Activated T-helper 17 cell treated with anti-CD3 and anti-CD28 coated beads, Interleukin-2, amount 50 U/mL, for 72 hours (primary cell): ENCODE data around the gene C14orf180. TPM values are rescaled to one million over a fixed set of nuclear protein-coding genes. Genes with fewer than 3 reads are reported as not detected.

ENCODE experiments used
- ATAC-seq: fragments of 150-1000 bp; cut with Tn5 transposase; replicated peaks from 2 replicates; pipeline ENCODE4 v1.10.0; 2021; ENCODE audit warnings: mild to moderate bottlenecking, moderate library complexity
- H3K27ac Mint-ChIP-seq: one replicate; pipeline ENCODE4 v1.8.0; 2022; ENCODE audit warnings: mixed read lengths
- H3K27me3 Mint-ChIP-seq: one replicate; pipeline ENCODE4 v1.8.0; 2022; ENCODE audit warnings: mixed read lengths
- H3K36me3 Mint-ChIP-seq: one replicate; pipeline ENCODE4 v1.8.0; 2022; ENCODE audit warnings: low read depth, mild to moderate bottlenecking, mixed read lengths
- H3K4me1 Mint-ChIP-seq: one replicate; pipeline ENCODE4 v1.8.0; 2022; ENCODE audit warnings: mixed read lengths
- H3K4me3 Mint-ChIP-seq: one replicate; pipeline ENCODE4 v1.8.0; 2022; ENCODE audit warnings: mild to moderate bottlenecking, mixed read lengths
- H3K9me3 Mint-ChIP-seq: one replicate; pipeline ENCODE4 v1.8.0; 2022; ENCODE audit warnings: mixed read lengths
- total RNA-seq, 2 donors: library from RNA; stranded (reverse); gene quantifications; one replicate each; pipeline ENCODE4 v1.2.3, GENCODE V29; 2022

Gene C14orf180
- total RNA-seq, 2 donors from 2014 or later: not detected

DNA sequence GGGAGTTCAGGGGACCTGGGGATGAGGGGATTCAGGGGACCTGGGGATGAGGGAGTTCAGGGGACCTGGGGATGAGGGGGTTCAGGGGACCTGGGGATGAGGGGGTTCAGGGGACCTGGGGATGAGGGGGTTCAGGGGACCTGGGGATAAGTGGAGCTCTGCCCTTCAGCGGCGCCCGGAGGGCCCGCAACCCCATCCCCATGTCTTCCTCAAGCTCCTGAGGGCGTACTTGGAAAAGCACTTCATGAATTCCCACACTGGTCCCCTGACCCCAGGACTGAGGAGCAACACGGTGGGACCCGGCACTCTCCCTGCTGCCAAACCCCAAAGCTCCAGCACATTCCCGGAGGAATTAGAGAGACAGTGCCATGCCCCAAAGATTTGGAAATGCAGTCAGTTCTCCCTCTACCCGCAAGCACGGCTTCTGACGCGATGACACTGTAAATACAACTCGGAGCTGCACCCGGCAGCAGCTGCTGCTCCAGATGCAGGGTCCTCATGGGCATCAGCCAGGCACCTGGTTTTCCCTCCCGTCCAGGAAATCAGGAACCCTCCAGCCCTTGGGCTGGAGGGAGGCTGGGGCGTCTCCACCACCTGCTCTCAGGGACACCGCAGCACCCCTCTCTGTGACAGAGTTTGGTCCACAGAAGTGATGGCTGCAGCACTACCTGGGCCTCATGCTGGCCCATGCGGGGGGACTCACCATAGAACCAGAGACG lies 32.8 kb upstream of the C14orf180 start:
- Mint-ChIP-seq H3K27me3 (peaks cover 16% of the 10 kb centered on the region), H3K4me1 (no peaks in the 10 kb centered on the region), H3K4me3 (no peak overlapping the region), H3K36me3 (no peaks in the 10 kb centered on the region), H3K27ac (no peak overlapping the region), H3K9me3 (no peaks in the 10 kb centered on the region)
- no peak for ATAC-seq

DNA sequence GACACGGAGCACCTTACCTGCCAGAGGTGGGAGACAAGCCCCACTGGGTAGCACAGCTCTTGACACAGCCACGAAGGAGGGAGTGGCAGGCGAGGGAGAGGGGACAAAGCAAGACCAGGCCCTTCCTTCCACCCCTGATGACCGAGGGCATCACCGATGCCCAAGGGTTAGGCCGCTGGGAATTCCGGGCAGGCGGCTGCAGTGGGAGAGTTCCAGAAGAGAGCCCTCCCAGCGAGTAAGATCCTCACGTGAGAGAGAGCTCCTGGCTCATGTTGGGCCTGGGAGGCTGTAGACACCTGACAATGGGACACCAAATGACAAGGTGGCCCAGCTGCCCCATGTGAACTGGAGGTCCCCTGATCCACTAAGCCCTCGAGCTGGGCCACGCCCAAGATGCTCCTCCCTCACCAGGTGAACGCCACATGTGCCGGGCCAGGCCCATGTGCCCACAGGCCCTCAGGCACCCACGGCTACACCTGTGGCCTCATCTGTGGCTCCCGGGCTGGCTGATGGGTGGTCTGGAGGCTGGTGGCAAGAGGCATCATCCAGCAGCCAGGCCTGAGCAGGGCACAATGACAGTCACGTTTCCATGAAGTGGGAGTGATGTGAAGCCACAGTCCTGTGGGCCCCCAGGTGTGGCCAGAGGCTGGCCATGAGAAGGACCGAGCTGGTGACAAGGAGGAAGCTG lies 32.1 kb upstream of the C14orf180 start:
- ATAC-seq: no peak
- Mint-ChIP-seq H3K27ac (no peak overlapping the region), H3K9me3 (no peaks in the 10 kb centered on the region), H3K4me3 (no peak overlapping the region), H3K4me1 (no peaks in the 10 kb centered on the region), H3K27me3 (peaks cover 15% of the 10 kb centered on the region), H3K36me3 (no peaks in the 10 kb centered on the region)

DNA sequence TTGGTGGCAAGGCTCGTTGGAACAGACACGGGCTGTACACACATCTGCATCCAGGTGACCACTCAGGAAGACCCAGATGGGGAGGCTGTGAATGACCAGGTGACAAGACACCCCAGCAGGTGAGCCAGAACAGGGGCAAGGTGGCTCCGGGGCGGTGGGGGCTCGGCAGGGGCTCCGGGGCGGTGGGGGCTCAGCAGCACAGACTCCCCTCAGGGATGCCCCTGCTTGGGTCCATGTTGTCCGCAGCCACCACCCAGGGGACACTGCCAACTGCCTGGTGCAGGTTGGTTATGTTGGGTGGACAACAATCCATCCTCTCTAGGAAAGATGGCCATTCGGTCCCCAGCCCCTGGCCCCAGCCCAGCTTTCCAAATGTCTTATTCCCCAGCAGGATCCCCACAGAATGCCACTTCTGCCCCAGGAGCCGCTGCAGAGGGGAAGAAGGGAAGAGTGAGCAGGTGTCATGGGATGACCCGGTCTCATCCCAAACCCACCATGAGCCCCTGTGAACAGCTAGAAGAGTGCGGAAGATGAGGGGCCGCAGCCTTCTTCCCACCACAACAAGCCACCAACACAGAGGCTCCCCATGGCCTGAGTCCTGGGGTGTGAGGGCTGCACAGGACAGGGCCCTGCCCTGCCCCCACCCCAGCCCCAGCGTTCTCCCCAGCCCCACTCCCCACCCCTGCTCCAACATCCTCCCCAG lies 31.4 kb upstream of the C14orf180 start:
- no peaks in the 10 kb centered on the region for H3K9me3 Mint-ChIP-seq
- ATAC-seq: no peak
- no peak overlapping the region for H3K4me3 Mint-ChIP-seq
- H3K4me1 Mint-ChIP-seq: no peaks in the 10 kb centered on the region
- H3K27me3 Mint-ChIP-seq: peaks cover 12% of the 10 kb centered on the region
- no peaks in the 10 kb centered on the region for H3K36me3 Mint-ChIP-seq
- H3K27ac Mint-ChIP-seq: no peak overlapping the region

DNA sequence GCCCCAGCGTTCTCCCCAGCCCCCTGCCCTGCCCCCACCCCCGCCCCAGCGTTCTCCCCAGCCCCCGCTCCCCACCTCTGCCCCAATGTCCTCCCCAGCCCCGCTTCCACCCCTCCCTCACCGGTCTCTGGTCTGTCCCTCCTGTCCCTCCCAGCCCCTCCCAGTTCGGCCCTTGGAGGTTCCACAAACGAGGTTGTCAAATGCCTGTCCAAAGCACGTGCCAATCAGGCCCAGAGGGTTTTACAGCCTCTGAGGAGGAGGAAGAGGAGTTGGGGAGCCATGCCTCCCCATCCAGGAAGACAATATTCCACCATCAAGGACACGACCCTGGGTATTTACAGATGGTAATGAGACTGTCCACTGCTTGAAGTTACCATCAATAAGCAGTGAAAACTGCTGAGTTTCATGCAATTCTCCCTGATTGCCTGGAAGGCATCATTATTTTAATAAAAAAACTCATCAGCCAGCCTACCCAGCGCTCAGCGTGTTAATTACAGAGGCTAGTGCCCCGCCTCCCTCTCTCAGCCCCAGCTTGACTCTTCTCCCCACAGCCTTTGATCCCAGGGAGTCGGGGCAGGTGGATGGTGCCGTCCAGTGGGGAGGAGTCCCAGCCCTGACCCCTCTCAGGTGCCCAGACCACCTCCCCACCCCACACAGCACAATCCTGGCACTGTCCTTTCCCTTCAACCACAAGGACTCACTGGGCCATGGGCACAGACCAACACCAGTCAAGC lies 30.6 kb upstream of the C14orf180 start:
- Mint-ChIP-seq H3K9me3 (no peaks in the 10 kb centered on the region), H3K27me3 (peaks cover 14% of the 10 kb centered on the region), H3K4me3 (no peak overlapping the region), H3K27ac (no peak overlapping the region), H3K4me1 (no peaks in the 10 kb centered on the region), H3K36me3 (no peaks in the 10 kb centered on the region)
- ATAC-seq: no peak

DNA sequence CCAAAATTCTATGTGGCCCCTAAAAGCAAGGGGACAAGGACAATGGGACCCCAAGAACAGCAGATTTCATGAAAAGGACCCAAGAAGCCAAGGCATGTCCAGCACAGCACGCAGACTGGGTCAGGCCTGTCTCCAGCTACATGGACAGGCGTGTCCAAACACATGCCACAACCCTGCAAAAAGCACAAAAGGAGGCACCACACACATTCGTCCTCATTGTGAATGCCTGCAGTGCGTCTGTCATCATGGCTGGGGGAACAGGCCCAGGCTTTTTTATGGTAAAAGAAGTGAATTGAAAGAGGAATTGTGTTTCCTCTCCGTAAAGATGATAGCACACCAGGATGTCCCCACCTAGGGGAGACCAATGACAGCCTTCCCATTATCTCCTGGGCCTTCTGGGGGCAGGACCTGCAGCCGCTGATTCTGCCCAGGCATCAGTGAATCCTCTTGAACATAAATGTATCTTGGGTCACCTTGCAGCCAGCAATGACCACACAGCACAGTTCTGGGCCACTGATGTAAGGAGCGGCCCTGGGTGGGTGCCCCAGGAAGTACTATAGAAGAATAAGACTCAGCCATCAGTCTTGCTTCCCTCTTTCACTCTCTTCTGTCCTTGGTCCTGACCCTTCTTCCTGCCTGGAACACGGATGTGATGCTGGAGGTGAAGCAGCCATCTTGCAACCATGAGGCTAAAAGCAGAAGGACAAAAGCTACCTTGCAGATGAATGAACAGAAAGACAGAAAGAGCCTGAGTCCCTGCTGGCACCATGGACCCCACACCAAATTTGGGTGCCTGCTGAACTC lies 29.8 kb upstream of the C14orf180 start:
- Mint-ChIP-seq H3K4me1 (no peaks in the 10 kb centered on the region), H3K27ac (no peak overlapping the region), H3K36me3 (no peaks in the 10 kb centered on the region), H3K9me3 (no peaks in the 10 kb centered on the region), H3K4me3 (no peak overlapping the region), H3K27me3 (peaks cover 12% of the 10 kb centered on the region)
- ATAC-seq: no peak

DNA sequence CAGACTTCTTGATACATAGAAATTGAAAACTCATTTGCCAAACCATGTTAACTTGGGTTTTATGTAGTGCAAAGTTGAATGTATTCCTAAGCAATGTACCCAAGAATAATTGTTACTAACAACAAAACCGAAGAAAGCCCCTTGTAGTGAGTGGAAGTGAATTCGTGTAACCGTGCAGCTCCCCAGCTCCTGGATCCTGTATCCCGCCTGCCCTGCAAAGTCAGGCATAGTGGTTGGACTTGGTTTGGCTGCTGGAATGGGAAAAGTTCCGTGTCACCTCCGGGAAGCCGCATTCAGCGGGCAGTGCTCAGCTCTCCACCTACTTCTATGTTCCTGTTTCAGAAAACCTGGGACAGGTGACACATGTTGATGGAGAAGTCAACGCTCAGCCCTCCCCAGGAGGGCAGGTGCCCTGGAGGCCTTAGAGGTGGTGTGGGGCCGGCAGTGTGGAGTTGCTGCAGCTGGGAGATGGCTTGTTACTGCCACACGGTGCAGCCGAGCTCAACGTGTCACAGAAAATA lies 29.2 kb upstream of the C14orf180 start:
- Mint-ChIP-seq H3K9me3 (no peaks in the 10 kb centered on the region), H3K4me1 (no peaks in the 10 kb centered on the region), H3K4me3 (no peak overlapping the region), H3K36me3 (no peaks in the 10 kb centered on the region), H3K27me3 (peaks cover 8% of the 10 kb centered on the region), H3K27ac (no peak overlapping the region)
- no peak for ATAC-seq

DNA sequence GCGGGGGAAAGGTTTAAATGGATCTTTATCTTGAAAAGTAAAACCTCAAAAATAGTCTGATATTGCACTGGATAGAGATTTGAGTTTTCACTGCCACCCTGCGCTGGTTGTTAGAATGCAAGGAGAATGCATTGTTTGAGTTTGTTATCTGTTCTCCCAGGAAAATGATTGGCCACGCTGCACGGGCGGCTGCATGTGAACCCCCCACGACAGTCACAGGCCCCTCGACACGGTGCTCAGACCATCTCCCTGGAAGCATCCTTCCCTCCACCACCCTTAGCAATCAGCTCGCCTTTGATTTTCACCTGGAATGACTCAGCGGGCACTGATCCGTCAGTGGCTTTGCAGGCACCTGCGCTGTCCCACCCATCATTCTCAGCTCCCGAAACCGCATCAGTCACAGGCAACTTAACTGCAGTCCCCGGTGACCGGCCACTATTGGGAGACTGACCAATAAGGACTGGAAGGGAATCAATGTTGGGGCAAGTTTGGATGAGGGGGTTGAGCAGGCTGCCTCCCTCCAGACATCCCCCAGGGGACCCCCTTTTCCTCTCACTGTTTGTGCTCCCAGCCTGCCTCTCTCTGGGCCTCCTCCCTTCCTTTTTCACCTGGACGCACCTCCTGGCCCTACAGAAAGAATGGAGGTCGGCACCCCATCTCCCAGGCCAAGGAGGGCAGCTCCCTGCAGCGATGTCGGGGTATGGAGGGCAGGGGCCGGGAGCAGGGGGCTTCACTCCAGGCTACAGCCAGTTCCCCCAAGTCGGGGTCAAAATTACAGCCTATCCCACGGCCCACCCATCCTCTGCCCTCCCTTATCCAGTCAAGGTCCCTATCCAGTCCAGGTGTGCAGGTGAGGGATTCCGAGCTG lies 28.5 kb upstream of the C14orf180 start:
- H3K4me1 Mint-ChIP-seq: no peaks in the 10 kb centered on the region
- no peaks in the 10 kb centered on the region for H3K36me3 Mint-ChIP-seq
- H3K4me3 Mint-ChIP-seq: no peak overlapping the region
- H3K27me3 Mint-ChIP-seq: peaks cover 8% of the 10 kb centered on the region
- no peak for ATAC-seq
- H3K27ac Mint-ChIP-seq: no peak overlapping the region
- no peaks in the 10 kb centered on the region for H3K9me3 Mint-ChIP-seq

DNA sequence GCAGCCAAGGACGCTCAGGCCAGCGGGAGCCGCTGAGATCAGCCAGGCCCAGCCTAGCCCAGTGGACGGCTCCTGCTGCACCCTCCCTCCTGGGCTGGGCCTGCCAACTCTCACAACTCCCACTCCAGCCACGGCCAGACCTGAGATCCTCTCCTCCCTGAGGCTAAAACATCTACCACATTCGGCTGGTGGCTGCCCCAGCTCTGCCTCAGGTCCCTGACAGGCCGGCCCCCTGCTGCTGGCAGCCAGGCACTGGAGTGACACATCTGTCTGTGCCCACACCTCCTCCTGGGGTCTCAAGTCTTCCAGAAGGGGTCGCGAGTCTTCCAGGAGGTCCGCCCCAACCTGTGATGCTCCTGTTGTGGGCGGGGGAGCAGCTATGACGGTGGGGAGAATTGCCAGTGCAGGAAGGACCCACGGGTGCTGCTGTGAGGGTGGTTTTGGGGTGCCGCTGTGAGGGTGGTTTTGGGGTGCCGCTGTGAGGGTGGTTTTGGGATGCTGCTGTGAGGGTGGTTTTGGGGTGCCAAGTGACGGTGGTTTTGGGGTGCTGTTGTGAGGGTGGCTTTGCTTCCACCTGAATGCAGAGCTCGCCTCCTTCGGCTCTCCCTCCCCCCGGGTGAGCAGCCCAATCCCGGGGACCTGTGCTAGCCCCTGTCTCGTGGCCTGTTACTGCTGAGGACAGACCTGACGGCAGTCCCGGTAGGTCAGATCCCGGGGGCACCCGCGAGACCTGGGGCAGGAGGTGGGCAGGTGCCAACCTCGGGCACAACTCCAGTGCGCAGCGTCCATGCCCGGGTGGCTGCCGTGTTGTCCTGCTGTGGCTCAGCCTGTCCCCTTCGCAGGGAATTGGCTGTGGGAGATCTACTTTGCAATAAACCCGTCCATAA lies 27.5 kb upstream of the C14orf180 start:
- Mint-ChIP-seq H3K9me3 (no peaks in the 10 kb centered on the region), H3K27ac (no peak overlapping the region), H3K4me3 (no peak overlapping the region), H3K4me1 (no peaks in the 10 kb centered on the region), H3K27me3 (peaks cover 8% of the 10 kb centered on the region), H3K36me3 (no peaks in the 10 kb centered on the region)
- no peak for ATAC-seq

DNA sequence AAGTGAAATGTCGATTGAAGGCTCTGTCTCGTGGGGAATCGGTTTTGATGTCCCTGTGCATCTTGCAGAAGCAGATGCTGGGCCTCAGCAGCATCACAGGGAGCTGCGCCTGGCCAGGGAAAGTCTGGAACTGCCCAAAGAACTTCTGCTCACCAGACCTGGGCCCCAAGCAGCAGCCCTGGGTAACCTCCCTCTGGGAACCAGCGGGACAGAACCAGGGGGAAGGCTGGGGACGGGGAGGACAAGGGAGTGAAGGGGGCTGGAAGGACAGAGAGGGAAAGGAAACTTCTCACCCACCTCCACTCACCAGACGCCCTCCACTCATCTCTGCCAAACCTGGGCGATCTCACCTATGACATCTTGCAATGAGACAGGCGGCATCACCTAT lies 26.8 kb upstream of the C14orf180 start:
- ATAC-seq: no peak
- no peak overlapping the region for H3K27ac Mint-ChIP-seq
- no peaks in the 10 kb centered on the region for H3K4me1 Mint-ChIP-seq
- H3K36me3 Mint-ChIP-seq: no peaks in the 10 kb centered on the region
- H3K27me3 Mint-ChIP-seq: peaks cover 7% of the 10 kb centered on the region
- no peaks in the 10 kb centered on the region for H3K9me3 Mint-ChIP-seq
- H3K4me3 Mint-ChIP-seq: no peak overlapping the region

DNA sequence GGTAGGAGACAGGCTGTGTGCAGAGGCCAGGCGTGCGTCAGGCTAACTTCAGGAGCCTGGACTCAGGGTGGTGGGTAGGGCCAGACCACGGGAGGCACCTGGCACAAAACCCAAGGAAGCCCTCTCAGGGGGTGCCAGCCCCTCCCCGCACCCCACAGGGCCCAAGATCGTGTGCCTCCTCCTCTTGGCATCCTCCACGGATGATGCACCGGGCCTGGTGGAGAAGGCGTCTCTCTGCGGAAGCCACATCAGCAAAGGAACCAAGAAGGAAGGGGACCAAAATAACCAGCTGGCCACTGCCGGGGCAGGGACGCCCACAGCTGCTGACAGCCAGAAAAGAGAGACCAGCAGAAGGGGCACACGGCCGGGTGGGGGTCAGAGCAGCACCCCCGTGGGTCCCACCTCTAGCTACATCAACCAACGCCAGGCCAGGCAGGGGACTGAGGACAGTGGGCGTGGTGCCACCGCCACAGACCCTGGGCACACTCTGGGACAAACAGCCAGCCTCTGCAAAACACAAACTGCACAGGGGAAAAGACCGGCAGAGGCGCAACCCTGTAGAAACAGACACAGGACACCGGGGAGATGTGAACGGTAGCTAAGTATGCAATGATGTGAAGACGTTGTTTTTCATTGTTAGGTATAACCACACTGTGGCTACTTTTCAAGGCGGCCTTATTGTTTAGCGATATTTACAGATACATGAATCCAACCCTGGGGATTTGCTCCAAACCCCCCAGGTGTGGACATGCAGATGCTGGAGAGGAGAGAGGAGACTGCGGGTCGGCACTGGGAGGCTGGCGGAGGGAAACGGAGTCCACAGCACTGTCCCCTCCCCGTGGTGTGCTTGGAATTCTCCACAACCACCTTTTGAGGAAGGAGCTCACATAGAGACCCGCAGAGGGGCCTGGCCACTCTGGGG lies 26.1 kb upstream of the C14orf180 start:
- H3K36me3 Mint-ChIP-seq: no peaks in the 10 kb centered on the region
- H3K4me1 Mint-ChIP-seq: no peaks in the 10 kb centered on the region
- no peaks in the 10 kb centered on the region for H3K9me3 Mint-ChIP-seq
- no peak overlapping the region for H3K4me3 Mint-ChIP-seq
- peaks cover 5% of the 10 kb centered on the region for H3K27me3 Mint-ChIP-seq
- H3K27ac Mint-ChIP-seq: no peak overlapping the region
- no peak for ATAC-seq

DNA sequence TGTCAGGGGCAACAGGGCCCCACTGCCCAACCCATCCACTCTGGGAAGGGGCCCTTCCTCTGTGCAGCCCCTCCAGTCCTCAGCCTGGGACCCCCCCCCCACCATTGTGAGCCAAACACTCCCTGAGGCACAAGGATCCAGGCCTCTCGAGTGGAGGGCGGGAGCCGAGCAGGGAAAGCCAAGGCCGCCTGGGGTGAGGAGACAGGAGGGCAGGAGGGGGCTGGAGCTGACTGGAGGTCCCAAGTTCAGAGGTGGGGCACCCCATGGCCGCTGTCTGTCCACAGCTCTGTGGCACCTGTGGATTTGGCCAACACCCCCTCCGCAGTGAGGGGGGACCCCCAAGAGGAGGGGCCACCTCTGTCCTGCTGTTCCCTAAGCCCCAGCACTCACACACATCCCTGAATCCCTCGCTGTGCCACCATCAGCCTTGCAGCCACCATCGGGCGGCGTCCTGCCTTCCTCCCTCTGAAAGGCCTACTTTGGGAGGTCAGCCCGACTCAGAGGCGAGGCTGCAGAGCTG lies 25.4 kb upstream of the C14orf180 start:
- Mint-ChIP-seq H3K27me3 (peaks cover 5% of the 10 kb centered on the region), H3K4me1 (no peaks in the 10 kb centered on the region), H3K36me3 (no peaks in the 10 kb centered on the region), H3K4me3 (no peak overlapping the region), H3K27ac (no peak overlapping the region), H3K9me3 (no peaks in the 10 kb centered on the region)
- no peak for ATAC-seq
